ENCODE data around the gene ECE1.
"Not testable (repeated sequence)": the region's sequence is repeated elsewhere in the genome, so short reads cannot be mapped to it uniquely, and the experiment has no call there.

ECE1 gene

DNA sequence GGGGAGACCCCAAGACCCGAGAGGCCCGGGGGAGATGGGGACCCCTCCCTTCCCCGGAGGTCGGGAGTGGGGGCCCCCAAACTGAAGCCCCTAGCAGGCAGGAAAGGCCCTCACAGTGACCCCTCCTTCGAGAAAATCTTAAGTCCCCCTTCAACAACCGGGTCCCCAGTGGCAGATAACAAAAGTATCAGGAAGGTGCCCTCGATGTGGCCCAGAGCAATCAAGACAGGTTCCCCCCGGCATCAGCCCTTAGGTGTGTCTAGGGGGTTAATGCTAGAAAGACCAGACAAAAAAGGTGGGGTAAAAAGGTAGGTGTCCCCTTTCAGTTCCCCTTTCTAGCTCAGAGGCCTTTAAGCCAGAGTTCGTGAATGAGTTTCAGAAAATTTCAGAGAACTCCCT is 282 bp upstream of the ECE1 start:
- no peak for DNase-seq

DNA sequence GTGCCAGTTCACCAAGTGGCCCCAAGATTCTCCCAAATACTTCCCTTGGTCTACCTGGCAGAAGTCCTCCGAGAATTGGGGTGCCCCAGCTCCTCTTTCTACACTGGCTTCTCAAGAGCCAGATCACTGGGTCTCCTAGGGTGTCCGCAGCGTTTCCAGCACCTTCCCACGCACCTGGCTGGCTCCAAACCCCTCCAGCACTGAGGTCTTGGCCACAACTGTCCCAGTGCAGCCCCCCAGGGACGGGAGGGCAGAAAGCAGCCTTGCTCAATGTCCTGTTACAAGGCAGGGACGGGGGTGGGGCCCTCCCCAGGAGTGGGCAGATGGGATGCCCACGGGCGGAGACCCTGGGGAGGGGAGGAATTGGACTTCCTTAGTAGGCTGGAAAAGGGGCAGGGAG is 1.1 kb downstream of the ECE1 start:
- no peak for DNase-seq

DNA sequence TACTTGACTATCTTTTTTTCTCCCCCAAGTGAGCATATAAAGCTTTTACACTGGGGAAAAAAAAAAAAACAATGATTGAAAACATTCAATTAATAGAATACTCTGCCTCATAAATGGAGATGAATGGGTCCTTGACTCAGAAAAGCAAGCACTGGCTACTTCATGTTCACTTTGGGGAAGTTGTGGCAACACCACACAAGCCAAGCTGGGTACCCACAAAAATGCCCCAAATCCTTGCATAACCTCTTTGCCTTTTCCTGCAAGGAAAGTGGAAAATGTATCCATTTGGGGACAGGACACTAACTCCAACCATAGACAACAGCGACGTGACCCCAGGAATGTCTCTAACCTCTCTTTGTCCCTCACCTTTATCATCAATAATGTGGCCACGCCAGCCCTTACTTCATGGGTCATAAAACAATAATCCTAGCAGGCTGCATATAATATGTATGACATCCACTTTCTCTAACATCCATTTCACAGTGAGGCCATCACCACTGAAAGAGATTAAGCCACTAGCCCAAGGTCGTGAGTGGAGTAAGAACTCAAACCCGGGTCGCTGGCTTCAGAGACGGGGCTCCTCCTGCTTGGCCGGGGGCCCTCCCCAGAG is 2.3 kb downstream of the ECE1 start:
- DNase-seq: no peak

DNA sequence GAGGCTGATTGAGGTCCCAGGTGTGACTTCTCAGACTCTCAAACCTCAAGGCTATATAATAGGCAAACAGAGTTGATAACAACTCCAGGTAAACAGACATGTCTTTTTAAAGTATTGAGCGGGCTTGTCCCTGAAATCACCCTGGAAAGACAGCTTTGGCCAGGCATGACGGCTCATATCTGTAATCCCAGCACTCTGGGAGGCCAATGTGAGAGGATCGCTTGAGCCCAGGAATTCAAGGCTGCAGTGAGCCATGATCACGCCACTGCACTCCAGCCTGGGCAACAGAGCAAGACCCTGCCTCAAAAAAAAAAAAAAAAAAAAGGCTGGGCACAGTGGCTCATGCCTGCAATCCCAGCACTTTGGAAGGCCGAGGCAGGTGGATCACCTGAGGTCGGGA is 4.9 kb downstream of the ECE1 start:
- DNase-seq: not testable (repeated sequence)

DNA sequence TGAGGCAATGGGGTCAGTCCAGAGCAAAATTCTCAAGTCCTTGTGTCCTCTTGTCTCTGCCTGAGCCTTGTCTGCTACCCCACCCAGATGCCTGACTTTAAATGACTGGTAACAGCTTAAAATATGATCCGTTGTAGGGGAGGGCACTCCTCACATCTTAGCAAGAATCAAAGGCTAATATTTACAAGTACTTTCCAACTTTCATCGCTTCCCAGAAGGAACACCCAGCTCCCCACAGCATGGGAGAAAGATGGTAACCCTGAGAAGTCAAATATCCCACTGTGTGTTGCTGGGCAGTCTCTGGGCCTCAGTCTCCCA is 5.2 kb downstream of the ECE1 start:
- no peak for DNase-seq

DNA sequence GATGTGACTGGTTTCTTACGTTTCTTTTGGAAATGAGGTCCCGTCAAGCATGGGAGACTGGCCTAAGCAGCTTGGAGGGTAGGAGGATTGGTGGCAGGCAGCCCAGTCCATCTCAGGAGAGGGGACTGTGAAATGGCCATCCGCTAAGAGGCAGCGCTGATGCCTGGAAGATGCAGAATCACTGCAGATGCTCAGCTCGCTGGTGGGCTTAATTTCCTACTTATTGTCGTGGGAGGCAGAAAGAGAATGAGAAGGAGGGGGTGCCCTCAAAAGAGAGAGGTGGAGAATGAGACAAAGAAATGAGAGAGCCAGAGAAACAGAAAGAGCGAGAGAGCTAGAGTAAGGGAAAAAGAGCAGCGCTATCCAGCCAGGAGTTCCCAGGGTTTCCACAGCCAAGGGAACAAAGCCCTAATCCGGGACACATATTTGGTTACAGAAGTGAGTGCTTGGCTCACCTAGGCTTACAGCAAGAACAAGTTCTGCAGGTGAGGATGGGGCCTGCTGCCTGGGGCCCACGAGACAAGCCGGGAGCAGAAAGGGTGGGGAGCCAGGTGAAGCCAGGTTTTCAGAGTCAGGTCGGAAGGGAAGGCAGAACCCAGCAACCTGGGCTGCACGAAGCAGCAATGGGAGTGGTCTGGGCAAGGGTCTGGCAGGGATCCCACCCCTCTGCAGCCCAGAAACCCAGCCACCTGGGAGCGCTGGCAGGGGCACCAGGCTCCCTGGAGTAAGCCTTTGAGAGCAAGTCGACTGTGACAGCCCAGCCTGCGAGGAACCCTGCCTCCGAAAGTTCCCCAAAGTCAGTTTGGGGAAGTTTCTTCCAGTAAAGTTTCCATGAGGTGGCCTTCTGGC is 5.8 kb downstream of the ECE1 start:
- no peak for DNase-seq

DNA sequence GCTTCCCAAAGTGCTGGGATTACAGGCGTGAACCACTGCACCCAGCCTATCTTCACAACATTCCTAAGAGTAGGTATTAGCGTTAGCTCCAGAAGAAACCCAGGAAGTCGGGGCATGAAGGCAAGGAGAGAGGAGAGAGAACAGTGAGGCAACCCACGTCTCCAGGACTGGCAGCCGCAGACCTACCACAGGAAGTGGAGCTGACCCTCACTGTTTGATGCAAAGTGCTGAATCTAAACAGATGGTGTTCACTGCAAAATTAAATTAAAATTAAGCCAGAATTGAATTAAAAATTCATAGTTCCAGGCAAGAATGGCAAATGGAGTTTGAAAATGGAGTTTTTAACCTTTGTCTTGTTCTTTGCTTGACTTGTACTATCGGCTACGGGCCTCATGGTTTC is 6.7 kb downstream of the ECE1 start:
- DNase-seq: no peak

DNA sequence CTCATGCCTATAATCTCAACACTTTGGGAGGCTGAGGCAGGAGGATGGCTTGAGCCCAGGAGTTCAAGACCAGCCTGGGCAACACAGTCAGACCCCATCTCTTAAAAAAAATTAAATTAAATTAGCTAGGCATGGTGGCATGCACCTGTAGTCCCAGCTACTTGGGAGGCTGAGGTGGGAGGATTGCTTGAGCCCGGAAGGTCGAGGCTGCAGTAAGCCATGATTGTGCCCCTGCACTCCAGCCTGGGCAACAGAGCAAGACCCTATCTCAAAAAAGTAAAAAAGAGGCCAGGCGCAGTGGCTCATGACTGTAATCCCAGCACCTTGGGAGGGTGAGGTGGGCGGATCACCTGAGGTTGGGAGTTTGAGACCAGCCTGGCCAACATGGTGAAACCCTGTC is 8.2 kb downstream of the ECE1 start:
- DNase-seq: not testable (repeated sequence)

DNA sequence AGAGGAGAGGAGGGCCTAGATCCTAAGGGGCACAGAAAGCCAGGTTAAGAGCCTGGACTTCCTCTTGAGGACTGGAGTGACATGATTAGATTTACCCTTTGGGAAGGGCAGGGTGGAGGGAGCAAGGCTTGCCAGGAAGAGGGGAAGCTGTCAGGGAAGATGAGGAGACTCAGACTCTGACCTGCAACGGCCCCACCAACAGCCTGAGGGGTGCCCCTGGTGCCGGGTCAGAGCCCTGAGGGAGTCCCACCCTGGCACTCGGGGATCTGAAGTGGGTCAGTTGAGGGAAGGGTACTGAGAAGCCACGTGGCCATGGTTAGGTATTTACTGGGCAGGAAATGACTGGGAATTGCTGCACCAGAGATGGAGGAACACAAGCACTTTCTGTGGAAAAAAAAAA is 9.8 kb downstream of the ECE1 start:
- no peak for DNase-seq

DNA sequence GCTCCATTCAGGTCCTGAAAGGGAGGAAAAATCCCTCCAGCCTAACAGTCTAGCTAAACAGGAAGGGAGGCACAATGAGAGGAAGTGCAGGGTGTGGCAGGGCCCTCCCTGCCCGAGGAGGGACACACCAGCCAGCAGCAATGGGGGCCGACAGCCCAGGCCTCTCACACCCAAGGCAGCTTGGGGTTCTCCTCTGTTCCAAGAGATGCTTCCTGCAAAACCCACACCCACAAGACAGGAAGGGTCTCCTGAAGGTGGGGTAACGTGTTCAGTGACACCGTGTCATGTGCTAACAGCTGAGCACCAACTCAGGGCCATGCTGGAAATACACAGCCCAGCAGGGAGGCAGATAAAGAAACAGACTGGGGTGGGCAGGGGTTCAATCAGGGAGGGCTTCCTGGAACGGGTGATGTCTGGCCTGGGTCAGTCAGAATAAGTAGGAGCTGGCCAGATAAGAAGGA is 10.2 kb downstream of the ECE1 start:
- DNase-seq: no peak

DNA sequence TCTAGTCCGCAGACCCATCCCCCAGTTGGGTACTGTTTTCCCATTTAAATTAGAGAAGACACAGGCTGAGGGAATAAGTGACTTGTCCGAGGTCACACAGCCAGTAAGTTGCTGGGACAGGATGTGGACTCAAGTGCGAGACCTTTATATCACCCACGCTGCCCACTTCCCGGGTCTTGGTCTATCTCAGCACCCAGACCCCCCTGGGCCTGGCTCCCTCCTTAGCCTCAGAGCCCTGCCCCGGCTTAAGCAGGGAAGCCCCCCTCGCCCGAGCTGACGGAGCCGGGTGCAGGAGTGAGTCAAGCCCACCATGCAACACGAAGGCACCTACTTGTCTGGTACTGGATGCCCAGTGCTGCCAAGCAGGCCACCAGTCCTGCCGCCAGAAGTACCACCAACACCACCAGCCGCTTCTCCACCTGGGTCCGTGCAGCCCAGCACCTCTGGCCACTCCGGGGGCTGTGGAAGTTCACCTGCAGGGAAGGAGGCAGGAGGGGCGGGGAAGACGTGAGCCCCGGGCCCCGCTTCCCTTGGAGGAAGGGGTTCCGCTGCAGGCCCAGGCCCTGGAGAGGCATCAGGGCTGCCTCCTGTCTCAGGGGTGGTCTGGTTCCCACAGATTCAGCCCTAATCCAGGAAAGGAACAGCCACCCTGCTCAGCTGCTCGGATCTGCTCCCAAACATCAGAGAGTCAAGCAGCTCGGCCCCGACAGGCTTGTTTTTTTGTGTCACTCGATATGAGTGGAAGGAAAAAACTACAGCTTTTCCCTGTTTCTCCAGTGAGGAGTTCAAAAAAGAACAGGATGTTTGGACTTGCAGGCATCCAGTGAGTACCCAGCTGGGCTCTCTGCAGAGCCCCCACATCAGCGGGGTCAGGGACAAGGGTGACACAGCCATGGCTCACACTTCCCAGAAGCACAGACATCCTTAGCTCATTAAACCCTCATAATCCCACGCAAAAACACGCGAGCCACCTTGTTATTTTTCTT is 11.1 kb downstream of the ECE1 start:
- DNase-seq: no peak

DNA sequence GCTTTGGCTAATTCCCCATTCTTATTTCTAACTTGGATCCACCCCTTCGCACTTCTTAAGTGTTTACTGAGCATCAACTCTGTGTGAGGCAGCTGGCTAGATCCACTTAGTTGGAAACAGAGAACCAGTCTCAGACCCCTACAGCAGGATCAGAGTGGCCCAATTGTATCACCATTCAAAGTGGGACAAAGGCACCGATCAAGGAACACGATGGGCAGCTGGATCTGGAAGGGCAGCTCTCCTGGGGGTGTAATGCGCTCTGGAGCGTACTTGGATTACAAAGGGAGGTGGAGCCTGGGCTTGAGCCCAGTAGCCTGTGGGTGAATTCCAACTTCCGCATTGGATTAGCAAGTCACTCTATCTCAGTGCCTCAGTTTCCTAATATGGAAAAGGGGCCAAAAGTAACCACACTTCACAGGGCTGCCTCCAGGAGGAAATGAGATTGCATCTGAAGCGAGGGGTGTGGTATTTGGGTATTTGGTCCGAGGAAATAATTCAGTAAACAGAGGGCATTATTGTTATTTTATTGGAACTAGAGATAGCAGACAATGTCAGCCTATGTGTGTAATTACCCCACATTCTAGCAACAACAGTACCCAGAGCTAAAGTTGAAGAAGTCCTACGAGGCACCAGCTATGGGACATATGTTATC is 11.9 kb downstream of the ECE1 start:
- no peak for DNase-seq

DNA sequence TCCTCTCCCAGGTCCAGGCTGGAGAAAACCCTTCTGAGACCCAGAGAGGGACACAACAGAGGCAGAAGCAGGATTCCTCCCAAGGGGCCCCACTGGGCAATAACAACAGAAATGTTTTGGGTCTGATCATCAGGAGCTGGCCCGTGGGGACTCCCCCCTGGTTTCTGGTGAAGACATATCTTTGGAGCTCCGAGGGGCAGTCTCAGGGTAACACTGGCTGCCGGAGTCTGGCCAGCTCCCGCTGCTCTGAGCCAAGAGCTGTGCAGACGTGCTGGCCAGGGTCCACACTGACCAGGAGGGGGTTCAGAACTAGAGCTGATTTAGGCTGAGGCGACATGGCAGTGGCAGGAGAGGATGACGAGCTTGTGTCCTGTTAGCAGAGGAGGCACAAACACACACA is 13.1 kb downstream of the ECE1 start:
- DNase-seq: no peak

DNA sequence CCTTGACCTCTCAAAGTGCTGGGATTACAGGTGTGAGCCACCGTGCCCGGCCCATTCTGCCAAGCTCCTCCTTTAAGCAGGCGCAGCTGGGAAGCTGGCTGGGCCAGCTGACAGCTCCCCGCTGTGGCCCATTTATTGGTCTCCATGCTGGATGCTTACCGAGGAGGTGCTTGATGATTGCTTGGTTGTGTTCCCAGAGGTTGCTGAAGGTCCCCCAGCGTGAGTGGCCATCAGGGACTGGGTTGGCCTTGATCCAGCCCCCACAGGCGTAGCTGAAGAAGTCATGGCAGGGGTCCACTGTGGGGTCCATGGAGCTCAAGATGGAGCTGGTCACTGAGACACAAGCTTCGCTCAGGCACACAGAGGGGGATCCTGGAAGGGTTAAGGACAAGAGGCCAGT is 17.7 kb downstream of the ECE1 start:
- DNase-seq: no peak

DNA sequence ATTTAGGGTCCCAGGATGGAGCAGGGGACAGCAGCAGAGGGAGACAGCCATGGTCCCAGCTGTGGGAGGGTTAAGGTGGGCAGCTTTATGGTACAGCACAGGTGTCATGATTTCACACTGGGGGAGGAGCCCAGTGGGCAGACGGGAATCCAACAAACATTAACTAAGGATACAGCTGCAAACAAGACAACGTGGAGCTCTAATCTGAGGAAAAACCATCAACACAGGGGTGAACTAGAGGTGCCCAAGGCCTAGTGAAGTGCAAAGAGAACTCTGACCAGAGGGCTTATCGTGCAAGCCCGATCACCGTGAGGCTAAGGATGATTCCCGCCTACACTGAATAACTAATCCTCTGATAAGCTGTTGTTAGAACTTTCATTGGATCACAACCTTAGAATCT is 18.7 kb downstream of the ECE1 start:
- DNase-seq: no peak

DNA sequence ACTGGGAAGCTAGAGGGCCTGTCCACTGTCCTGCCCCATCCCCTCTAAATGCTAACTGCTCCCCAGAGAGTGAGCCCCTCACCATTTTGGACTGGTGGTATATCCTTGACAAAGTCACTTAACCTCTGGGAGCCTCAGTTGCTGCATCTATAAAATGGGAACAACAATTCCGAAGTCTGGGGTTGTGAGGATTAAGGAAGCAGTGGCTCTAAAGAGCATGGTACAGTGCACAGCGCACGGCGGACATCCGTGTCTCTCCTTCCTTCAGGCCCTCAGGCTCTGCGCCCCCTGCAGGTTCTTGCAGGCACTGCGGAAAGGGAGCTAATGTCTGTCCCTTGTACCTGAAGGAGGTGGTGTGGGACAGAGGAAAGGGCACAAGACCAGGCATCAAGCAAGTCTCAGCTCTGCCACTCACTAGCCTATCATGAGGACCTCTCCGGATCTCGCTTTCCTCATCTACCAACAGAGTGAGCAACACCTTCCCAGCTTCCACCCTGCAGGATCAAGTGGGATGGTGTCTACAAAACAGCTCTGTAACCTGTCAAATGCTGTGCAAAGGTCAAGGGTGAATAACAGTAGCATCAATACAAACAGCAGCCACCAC is 20.1 kb downstream of the ECE1 start:
- peak; percentile 72 for DNase-seq

DNA sequence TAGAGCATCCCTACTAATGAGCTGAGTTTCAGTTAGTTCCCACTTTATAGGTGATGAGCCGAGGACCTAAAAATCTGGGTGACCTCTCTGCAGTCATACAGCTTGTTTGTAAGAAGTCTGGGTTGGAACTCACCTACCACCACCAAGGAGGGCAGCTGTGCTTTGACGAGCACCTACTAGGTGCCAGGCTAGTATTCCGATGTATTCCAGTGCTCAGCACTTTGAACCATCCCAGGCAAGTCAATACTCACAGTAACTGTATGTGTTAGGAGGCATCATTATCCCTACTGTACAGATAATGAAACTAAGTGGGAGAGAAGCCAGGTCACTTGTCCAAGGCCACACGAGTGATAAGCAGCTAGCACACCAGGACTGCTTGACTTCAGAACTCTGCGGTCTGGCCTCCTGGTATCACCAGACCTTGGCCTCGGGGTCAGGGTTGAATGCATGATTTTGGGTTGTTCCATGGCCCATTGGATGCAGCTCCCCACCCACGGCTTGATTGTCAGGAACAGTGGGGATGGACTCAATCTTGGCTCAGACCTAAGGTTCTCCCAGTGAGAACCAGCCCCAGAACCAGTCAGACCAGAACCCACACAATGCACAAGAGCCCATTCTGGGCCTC is 20.7 kb downstream of the ECE1 start:
- DNase-seq: no peak

DNA sequence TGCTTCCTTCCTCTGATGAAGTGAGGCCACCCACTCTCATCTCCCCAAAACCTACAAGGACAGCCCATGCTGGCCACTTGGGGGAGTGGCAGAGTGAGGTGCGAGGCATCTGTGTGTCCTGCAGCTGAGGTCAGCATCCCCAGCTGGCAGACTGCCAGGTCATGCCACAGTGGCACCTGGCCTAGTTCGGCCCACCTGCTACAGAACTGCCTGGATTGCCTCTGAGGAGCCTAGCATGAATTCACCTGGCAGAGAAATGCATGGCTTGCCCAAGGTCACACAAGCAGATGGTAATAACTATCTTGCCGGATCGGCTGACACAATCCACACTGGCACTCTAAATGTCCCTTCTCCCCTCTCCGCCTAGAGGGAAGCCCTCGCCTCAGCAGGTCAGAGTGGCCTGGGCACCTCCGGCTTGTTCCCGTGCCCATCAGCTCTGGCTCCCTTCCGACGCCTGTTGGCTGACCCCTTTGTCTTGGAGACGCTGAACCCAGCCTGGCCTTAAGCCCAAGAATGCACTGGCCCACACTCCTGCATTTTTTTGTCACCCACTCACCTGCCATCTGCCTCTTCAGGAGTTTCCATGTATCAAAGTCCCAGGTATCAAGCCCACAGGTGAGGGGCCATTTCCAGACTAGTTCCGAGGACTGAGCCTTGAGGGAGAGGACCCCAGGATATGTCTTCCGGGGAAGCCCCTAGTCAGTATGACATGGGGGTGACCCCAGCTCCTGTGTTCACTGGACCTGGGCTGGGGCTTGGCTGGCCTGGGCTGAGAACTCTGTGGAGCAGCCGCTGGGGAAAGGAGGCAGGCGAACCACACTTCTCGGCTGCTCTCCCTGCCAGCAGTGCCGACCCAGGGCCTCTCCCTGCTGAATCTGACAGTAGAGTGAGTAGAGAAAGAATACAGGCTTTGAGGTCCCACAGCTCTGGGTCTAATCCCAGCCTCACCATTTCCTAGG is 21.7 kb downstream of the ECE1 start:
- no peak for DNase-seq

DNA sequence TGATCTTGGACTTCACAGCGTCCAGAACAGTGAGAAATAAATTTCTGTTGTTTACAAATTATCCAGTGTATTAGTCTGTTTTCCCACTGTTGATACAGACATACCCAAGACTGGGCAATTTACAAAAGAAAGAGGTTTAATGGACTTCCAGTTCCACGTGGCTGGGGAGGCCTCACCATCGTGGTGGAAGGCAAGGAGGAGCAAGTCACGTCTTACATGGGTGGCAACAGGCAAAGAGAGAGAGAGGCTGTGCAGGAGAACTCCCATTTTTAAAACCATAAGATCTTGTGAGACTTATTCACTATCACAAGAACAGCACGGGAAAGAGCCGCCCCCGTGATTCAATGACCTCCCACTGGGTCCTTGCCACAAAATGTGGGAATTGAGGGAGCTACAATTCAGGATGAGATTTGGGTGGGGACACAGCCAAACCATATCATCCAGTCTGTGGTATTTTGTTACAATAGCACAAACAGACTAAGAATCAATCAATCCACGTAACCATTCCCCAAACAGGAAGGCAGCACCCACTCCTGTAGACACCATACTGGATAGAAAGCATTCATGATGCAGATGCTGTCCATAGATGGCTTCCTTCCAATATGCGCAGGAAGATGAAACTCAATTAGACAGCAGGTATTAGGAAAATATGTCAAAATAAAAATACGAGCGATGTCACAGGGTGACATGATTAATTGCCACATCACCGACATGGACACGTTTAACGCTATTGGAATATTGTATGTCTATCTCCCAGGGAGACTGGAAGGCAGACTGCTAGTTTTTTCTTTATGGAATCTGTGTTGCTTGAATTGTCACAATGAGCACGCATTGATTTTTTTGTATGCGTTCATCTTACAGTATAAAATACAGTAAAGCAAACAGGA is 22.8 kb downstream of the ECE1 start:
- no peak for DNase-seq

Measured in stimulated activated naive CD4-positive, alpha-beta T cell treated with Interleukin-2 at 50 U/mL for 16 hours (primary cell).